ENCODE results near the gene FAM241A.
"Not testable (repeated sequence)": the region's sequence is repeated elsewhere in the genome, so short reads cannot be mapped to it uniquely, and the experiment has no call there.

Gene FAM241A

DNA sequence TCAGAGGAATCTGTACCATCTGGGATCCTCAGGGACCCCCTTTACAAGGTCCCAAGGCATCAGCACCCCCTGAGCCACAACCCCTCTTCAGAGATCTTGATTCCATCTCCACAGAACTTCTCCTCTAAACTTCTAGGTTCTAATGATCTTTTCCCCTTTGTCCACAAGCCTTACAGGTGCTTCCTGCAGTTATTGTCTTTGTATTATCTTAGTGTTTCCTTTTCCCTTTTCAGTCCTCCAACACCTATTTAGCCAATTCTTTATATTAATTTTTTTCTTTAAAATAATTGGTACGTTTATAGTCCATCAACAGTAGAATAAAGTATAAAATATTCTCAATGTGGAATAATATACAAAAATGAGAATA lies 35.2 kb upstream of the FAM241A start:
- DNase-seq (ENCODE audit: low read depth), result no peak
- no peak overlapping the region for H3K4me3 ChIP-seq (ENCODE audit: control insufficient read depth, low read depth, low read length)
- TF ChIP-seq, protein P1, sequence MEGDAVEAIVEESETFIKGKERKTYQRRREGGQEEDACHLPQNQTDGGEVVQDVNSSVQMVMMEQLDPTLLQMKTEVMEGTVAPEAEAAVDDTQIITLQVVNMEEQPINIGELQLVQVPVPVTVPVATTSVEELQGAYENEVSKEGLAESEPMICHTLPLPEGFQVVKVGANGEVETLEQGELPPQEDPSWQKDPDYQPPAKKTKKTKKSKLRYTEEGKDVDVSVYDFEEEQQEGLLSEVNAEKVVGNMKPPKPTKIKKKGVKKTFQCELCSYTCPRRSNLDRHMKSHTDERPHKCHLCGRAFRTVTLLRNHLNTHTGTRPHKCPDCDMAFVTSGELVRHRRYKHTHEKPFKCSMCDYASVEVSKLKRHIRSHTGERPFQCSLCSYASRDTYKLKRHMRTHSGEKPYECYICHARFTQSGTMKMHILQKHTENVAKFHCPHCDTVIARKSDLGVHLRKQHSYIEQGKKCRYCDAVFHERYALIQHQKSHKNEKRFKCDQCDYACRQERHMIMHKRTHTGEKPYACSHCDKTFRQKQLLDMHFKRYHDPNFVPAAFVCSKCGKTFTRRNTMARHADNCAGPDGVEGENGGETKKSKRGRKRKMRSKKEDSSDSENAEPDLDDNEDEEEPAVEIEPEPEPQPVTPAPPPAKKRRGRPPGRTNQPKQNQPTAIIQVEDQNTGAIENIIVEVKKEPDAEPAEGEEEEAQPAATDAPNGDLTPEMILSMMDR (conservative IDR thresholded peaks at IDR 0.05; ENCODE audit: control insufficient read depth, insufficient read depth, low read depth, low read length), result no peak

DNA sequence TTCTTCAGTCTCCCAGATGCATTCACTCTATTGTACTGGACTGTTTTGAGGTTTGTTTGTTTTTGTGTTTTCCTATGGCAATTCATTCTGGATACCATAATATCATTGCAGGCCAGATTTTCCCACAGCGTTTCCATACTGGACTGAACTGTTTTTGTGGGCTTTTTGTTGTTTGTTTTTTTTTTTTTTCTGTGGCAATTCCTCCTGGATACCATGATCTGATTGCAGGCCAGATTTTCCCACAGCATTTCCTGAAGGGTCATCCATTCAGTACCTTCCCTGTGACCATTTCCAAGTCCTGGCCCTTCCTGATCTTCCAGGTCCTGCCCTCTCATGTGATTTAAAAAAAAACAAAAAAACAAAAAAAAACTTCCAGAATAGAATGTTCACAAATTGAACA lies 33.9 kb upstream of the FAM241A start:
- H3K4me3 ChIP-seq (ENCODE audit: control insufficient read depth, low read depth, low read length), result no peak overlapping the region
- no peak for DNase-seq (ENCODE audit: low read depth)
- TF ChIP-seq, protein P1 (conservative IDR thresholded peaks at IDR 0.05; ENCODE audit: control insufficient read depth, insufficient read depth, low read depth, low read length), result no peak

DNA sequence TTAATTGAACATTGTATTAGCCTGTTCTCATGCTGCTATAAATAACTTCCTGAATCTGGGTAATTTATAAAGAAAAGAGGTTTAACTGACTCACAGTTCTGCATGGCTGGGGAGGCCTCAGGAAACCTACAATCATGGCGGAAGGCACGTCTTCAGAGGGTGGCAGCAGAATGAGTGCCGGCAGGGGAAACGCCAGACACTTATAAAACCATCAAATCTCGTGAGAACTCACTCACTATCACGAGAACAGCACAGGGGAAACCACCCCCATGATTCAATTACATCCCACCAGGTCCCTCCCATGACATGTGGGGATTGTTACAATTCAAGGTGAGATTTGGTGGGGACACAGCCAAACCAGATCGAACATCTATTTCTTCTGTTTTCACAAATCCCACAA lies 33.2 kb upstream of the FAM241A start:
- not testable (repeated sequence) for H3K4me3 ChIP-seq (ENCODE audit: control insufficient read depth, low read depth, low read length); DNase-seq (ENCODE audit: low read depth)

DNA sequence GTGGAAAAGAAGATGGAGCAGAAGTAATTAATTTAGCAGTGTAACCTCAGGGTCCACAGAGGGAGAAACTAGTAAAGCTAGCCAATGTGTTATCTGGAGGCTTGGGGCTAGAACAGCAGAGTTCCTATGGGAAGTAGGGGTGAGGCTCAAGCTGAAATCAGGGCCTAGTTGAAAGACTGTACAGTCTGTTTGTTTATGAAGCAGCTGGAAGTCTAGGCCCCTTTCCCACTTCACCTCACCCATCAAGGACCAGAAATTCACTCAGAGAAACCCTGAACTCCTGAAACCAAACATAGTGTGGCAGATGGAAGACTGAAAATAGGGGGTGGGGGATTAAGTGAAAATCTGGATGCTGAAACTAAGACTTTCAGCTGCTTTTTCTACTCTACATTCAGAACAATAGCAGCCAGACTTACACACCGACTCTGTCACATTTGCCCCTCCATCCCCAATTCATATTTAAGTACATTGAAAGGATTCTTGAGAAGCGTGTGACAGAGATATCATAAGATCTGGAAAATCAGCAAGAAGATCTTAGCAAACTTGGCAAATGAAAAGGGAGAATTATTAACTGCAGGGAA lies 32.6 kb upstream of the FAM241A start:
- no peak overlapping the region for H3K4me3 ChIP-seq (ENCODE audit: control insufficient read depth, low read depth, low read length)
- TF ChIP-seq, protein P1 (conservative IDR thresholded peaks at IDR 0.05; ENCODE audit: control insufficient read depth, insufficient read depth, low read depth, low read length), result no peak
- no peak for DNase-seq (ENCODE audit: low read depth)

DNA sequence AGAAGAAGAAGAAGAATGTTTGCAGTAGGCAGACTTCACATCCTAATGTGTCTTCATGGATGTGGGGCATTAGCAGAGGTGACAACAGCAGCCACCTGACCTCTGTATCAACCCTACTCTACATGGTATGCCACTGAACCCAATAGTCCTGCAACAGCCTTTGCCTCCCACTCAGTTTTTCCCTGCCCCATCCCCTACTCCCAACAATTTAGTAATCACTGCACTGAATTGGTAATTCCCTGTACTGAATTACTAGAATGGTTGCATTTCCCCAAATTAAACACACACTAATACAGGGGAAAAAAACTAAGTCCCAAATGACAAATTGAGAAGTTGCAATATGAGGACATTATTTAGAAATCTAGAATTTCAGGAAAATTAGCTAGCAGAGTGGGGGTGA lies 31.4 kb upstream of the FAM241A start:
- no peak for DNase-seq (ENCODE audit: low read depth)
- H3K4me3 ChIP-seq (ENCODE audit: control insufficient read depth, low read depth, low read length), result no peak overlapping the region
- TF ChIP-seq, protein P1 (conservative IDR thresholded peaks at IDR 0.05; ENCODE audit: control insufficient read depth, insufficient read depth, low read depth, low read length), result no peak

DNA sequence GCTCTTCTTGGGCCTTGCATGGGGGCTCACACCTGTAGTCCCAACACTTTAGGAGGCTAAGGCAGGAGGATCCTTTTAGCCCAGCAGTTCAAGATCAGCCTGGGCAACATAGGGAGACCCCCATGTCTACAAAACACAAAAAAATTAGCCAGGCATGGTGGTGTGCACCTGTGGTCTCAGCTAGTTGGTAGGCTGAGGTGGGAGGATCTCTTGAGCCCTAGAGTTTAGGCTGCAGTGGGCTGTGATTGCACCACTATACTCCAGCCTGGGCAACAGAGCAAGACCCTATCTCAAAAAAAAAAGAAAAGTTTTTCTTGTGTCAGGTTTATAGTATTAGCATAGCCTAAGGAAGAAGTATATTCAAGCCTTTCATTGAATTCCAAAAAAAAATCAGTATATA lies 30.8 kb upstream of the FAM241A start:
- no peak for DNase-seq (ENCODE audit: low read depth)
- TF ChIP-seq, protein P1 (conservative IDR thresholded peaks at IDR 0.05; ENCODE audit: control insufficient read depth, insufficient read depth, low read depth, low read length), result no peak
- H3K4me3 ChIP-seq (ENCODE audit: control insufficient read depth, low read depth, low read length), result no peak overlapping the region

DNA sequence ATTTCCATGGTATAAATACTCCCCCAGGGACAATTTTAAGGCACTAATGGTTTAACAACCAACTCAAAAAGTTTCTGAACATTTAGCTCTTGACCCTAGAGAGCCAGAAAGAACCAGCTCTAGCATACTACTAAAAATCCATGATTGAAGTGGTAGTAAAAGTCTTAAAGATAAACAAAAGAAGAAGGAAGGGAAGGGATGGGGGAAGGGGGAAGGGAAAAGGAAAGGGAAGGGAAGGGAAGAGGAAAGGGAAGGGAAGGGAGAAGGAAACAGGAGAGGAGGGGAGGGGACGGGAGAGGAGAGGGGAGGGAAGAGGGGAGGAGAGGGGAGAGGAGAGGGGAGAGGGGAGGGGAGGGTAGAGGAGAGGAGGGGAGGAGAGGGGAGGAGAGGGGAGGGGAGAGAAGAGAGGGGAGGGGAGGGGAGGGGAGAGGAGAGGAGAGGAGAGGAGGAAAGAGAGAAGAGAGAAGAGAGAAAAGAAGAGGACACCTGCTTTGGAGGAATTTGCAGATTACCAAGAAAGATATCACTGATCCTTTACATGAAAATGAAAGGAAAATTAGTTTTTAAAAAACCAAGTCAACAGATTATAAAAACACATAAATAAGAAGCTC lies 26.4 kb upstream of the FAM241A start:
- no peak overlapping the region for H3K4me3 ChIP-seq (ENCODE audit: control insufficient read depth, low read depth, low read length)
- TF ChIP-seq, protein P1 (conservative IDR thresholded peaks at IDR 0.05; ENCODE audit: control insufficient read depth, insufficient read depth, low read depth, low read length), result no peak
- no peak for DNase-seq (ENCODE audit: low read depth)

Data from fibroblast of mammary gland (primary cell).